CD4-positive, alpha-beta T cell (primary cell): ENCODE results near the gene GDPD1. TPM values are rescaled to one million over a fixed set of nuclear protein-coding genes. Genes with fewer than 3 reads are reported as not detected.

ENCODE experiments used
- ATAC-seq: fragments of 200-7000 bp; cut with Tn5 transposase; one replicate; pipeline ENCODE4 v1.10.0; 2022; ENCODE audit warnings: mild to moderate bottlenecking; ENCODE audit not compliant: poor library complexity
- CTCF ChIA-PET: fragments of 350-600 bp; sonication (Branson Sonifier 250); formaldehyde crosslinking; loops from one replicate; lab custom pipeline; 2021; ENCODE audit warnings: antibody characterized with exemption, inconsistent platforms; lab: Charles Lee
- POLR2A ChIA-PET: fragments of 350-600 bp; sonication (Branson Sonifier 250); formaldehyde crosslinking; loops from one replicate; lab custom pipeline; 2021; ENCODE audit warnings: antibody characterized with exemption, inconsistent platforms; lab: Charles Lee
- DNase-seq, 14 experiments: peaks; one replicate each; pipeline ENCODE4 v3.0.0-alpha.2; 2013 to 2020; ENCODE audit warnings: mixed read lengths in 2 of 14
- H3K27ac ChIP-seq, 2 donors: one replicate each; pipeline versions ENCODE4 v1.5.1 to v1.7.0; 2013; ENCODE audit warnings: low read length in 2 of 2, low read depth in 1 of 2, mild to moderate bottlenecking in 1 of 2
- H3K27me3 ChIP-seq, 2 experiments: 1 replicate in 1 of 2; 2 replicates in 1 of 2; pipeline versions ENCODE4 v1.6.1 to v1.7.0; 2013; ENCODE audit warnings: low read length in 2 of 2, control low read depth in 1 of 2, mild to moderate bottlenecking in 1 of 2, moderate library complexity in 1 of 2; ENCODE audit not compliant: insufficient read depth in 2 of 2, control insufficient read depth in 1 of 2
- H3K36me3 ChIP-seq: one replicate; pipeline ENCODE4 v1.6.1; 2013; ENCODE audit warnings: low read length, control low read depth; ENCODE audit not compliant: insufficient read depth
- H3K4me1 ChIP-seq: one replicate; pipeline ENCODE4 v1.6.1; 2013; ENCODE audit warnings: low read length, control low read depth; ENCODE audit not compliant: insufficient read depth
- H3K4me3 ChIP-seq: one replicate; pipeline ENCODE4 v1.5.1; 2013; ENCODE audit warnings: mild to moderate bottlenecking, low read length, moderate library complexity
- H3K9me3 ChIP-seq, 2 experiments: 1 replicate in 1 of 2; 2 replicates in 1 of 2; pipeline versions ENCODE4 v1.6.1 to v1.7.0; 2013; ENCODE audit warnings: low read length in 2 of 2, mild to moderate bottlenecking in 2 of 2, control low read depth in 1 of 2, moderate library complexity in 1 of 2; ENCODE audit not compliant: control insufficient read depth in 1 of 2, insufficient read depth in 1 of 2
- H3K27ac Mint-ChIP-seq: one replicate; pipeline ENCODE4 v1.8.0; 2020; ENCODE audit warnings: mixed read lengths
- H3K27me3 Mint-ChIP-seq: one replicate; pipeline ENCODE4 v1.8.0; 2021; ENCODE audit warnings: mixed read lengths
- H3K36me3 Mint-ChIP-seq: one replicate; pipeline ENCODE4 v1.8.0; 2021; ENCODE audit warnings: low read depth, mixed read lengths
- H3K4me1 Mint-ChIP-seq: one replicate; pipeline ENCODE4 v1.8.0; 2021; ENCODE audit warnings: low read depth, mixed read lengths
- H3K4me3 Mint-ChIP-seq: one replicate; pipeline ENCODE4 v1.8.0; 2020; ENCODE audit warnings: mild to moderate bottlenecking, mixed read lengths
- H3K9me3 Mint-ChIP-seq: one replicate; pipeline ENCODE4 v1.8.0; 2020; ENCODE audit warnings: mixed read lengths
- intact Hi-C, 2 experiments: fragments of 100-400 bp; cut with DNase I in 1 of 2; cut with micrococcal nuclease in 1 of 2; formaldehyde crosslinking; loops; one replicate each; pipeline versions ENCODE4 v1.15.1 to v1.9.0; 2023 to 2025; cut with DNase I, micrococcal nuclease
- total RNA-seq, 174 experiments: library from RNA in 2 of 174; stranded (reverse) in 2 of 174; gene quantifications; one replicate each; pipeline ENCODE4 v1.2.3 and lab custom pipeline; 2021 to 2026
- TF ChIP-seq, protein P1 (sequence below): fragments of 200-600 bp; IDR thresholded peaks from one replicate; pipeline ENCODE4 v1.8.0; 2022; ENCODE audit warnings: antibody characterized with exemption, mild to moderate bottlenecking

Gene GDPD1
- total RNA-seq, 2 experiments from 2014 or later: 2.0 to 2.3 TPM

- H3K27ac Mint-ChIP-seq: no peak overlapping the region
- H3K9me3 Mint-ChIP-seq: no peaks in the 10 kb centered on the region
- no peaks in the 10 kb centered on the region for H3K27me3 ChIP-seq
- no peaks in the 10 kb centered on the region for H3K4me1 ChIP-seq
- H3K4me3 Mint-ChIP-seq: no peak overlapping the region
- POLR2A ChIA-PET: no interaction called here
- intact Hi-C loops: no loop called here
- no peaks in the 10 kb centered on the region for H3K9me3 ChIP-seq
- H3K36me3 Mint-ChIP-seq: no peaks in the 10 kb centered on the region
- no peaks in the 10 kb centered on the region for H3K27me3 Mint-ChIP-seq
- no peaks in the 10 kb centered on the region for H3K4me1 Mint-ChIP-seq
- CTCF ChIA-PET: no interaction called here
- H3K4me3 ChIP-seq: no peak overlapping the region
- no peak overlapping the region for H3K27ac ChIP-seq
- H3K36me3 ChIP-seq: no peaks in the 10 kb centered on the region
- TF ChIP-seq, protein P1, sequence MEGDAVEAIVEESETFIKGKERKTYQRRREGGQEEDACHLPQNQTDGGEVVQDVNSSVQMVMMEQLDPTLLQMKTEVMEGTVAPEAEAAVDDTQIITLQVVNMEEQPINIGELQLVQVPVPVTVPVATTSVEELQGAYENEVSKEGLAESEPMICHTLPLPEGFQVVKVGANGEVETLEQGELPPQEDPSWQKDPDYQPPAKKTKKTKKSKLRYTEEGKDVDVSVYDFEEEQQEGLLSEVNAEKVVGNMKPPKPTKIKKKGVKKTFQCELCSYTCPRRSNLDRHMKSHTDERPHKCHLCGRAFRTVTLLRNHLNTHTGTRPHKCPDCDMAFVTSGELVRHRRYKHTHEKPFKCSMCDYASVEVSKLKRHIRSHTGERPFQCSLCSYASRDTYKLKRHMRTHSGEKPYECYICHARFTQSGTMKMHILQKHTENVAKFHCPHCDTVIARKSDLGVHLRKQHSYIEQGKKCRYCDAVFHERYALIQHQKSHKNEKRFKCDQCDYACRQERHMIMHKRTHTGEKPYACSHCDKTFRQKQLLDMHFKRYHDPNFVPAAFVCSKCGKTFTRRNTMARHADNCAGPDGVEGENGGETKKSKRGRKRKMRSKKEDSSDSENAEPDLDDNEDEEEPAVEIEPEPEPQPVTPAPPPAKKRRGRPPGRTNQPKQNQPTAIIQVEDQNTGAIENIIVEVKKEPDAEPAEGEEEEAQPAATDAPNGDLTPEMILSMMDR: no peak
- ATAC-seq (no peak), DNase-seq (no peak)
These were observed 64.0 kb downstream of the GDPD1 start for GRCh38 chr17:59284317-59284716.

DNA sequence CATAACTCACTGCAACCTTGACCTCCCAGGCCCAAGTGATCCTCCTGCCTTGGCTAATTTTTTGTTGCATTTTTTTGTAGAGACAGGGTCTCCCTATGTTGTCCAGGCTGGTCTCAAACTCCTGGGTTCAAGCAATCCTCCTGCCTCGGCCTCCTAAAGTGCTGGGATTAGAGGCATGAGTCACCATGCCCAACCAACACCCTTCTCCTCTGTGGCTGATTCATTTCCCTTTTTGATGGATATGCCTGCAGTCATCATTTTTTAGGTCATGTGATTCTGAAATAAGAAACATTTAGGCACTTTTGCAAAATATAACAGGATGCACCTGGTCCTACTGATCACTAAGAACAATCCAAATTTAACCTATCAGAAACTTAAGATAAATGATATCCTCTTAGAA is 67.1 kb downstream of the GDPD1 start:
- DNase-seq (peak in 3 of 14 experiments; percentile 10 to 50 (median 32)), ATAC-seq (no peak)
- no peak overlapping the region for H3K4me3 ChIP-seq
- no peaks in the 10 kb centered on the region for H3K27me3 ChIP-seq
- ChIA-PET POLR2A (no interaction called here), CTCF (no interaction called here)
- H3K4me3 Mint-ChIP-seq: no peak overlapping the region
- no peaks in the 10 kb centered on the region for H3K9me3 Mint-ChIP-seq
- intact Hi-C loops: no loop called here
- H3K4me1 ChIP-seq: no peaks in the 10 kb centered on the region
- H3K27ac Mint-ChIP-seq: no peak overlapping the region
- H3K36me3 Mint-ChIP-seq: no peaks in the 10 kb centered on the region
- H3K9me3 ChIP-seq: no peaks in the 10 kb centered on the region
- TF ChIP-seq, protein P1: no peak
- no peaks in the 10 kb centered on the region for H3K36me3 ChIP-seq
- H3K27me3 Mint-ChIP-seq: no peaks in the 10 kb centered on the region
- no peaks in the 10 kb centered on the region for H3K4me1 Mint-ChIP-seq
- H3K27ac ChIP-seq: no peak overlapping the region

DNA sequence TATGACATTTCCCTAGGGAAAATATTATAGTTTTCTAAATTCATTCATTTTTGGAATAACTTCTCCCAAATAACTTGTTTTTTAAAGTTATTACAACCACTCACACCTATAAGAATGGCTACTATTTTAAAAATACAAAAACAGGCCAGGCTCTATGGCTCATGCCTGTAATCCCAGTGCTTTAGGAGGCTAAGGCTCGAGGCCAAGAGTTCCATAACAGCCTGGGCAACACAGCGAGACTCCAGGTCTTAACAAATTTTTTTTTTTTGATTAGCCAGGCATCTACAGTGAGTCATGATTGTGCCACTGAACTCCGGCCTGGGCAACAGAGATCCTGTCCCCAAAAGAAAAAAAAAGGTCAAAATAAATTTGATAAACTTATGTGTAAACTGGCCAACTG is 67.6 kb downstream of the GDPD1 start:
- H3K27me3 Mint-ChIP-seq: no peaks in the 10 kb centered on the region
- H3K36me3 ChIP-seq: no peaks in the 10 kb centered on the region

More for the DNA sequence above, 67.6 kb downstream of the GDPD1 start:
- ChIA-PET CTCF (no interaction called here), POLR2A (no interaction called here)
- TF ChIP-seq, protein P1: no peak
- Histone ChIP-seq H3K4me1 (no peaks in the 10 kb centered on the region), H3K27ac (no peak overlapping the region), H3K27me3 (no peaks in the 10 kb centered on the region), H3K4me3 (no peak overlapping the region), H3K9me3 (no peaks in the 10 kb centered on the region)
- intact Hi-C loops: no loop called here
- ATAC-seq (no peak), DNase-seq (no peak)
- Mint-ChIP-seq H3K9me3 (no peaks in the 10 kb centered on the region), H3K4me3 (no peak overlapping the region), H3K36me3 (no peaks in the 10 kb centered on the region), H3K27ac (no peak overlapping the region), H3K4me1 (no peaks in the 10 kb centered on the region)
